H1 (cell line): ENCODE measurements around the gene AURKAIP1.

Source experiments
- CREB1 ChIP-seq: IDR thresholded peaks from 2 replicates; pipeline ENCODE4 v1.6.1; 2012; ENCODE audit warnings: inconsistent platforms
- CTCF ChIP-seq, 3 experiments: IDR thresholded peaks; 1 replicate in 2 of 3; 2 replicates in 1 of 3; pipeline versions ENCODE4 v1.5.1 to v1.6.1; 2011; ENCODE audit warnings: low read length in 3 of 3, mild to moderate bottlenecking in 3 of 3, inconsistent platforms in 2 of 3, low read depth in 1 of 3, moderate library complexity in 1 of 3; ENCODE audit not compliant: insufficient read depth in 1 of 3; ENCODE audit errors: control extremely low read depth in 1 of 3
- EGR1 ChIP-seq: IDR thresholded peaks from 2 replicates; pipeline ENCODE4 v1.6.1; 2011; ENCODE audit warnings: low read depth, low read length, borderline replicate concordance
- MAFK ChIP-seq: IDR thresholded peaks from 2 replicates; pipeline ENCODE4 v1.6.1; 2012; ENCODE audit warnings: low read depth, mild to moderate bottlenecking, improper control_type of control experiment, low read length
- MAX ChIP-seq: IDR thresholded peaks from 2 replicates; pipeline ENCODE4 v1.6.1; 2012; ENCODE audit warnings: inconsistent platforms
- NRF1 ChIP-seq: IDR thresholded peaks from 2 replicates; pipeline ENCODE4 v1.6.1; 2011; ENCODE audit warnings: mild to moderate bottlenecking, low read depth, low read length, improper control_type of control experiment
- POLR2AphosphoS5 ChIP-seq: IDR thresholded peaks from 2 replicates; pipeline ENCODE4 v1.6.1; 2011; ENCODE audit warnings: low read depth, low read length
- SIX5 ChIP-seq: IDR thresholded peaks from 2 replicates; pipeline ENCODE4 v1.6.1; 2011; ENCODE audit warnings: mild to moderate bottlenecking, low read depth, low read length

- peak in 1 of 3 experiments; percentile 20; a peak in 1 of 4 replicates for TF ChIP-seq CTCF (IDR thresholded peaks at IDR 0.05; ENCODE audit: control extremely low read depth in 1 of 3, insufficient read depth in 1 of 3, low read depth in 1 of 3, low read length in 3 of 3)
- no peak for TF ChIP-seq MAX
- TF ChIP-seq NRF1 = no peak
- TF ChIP-seq POLR2AphosphoS5 = no peak
- TF ChIP-seq EGR1 = no peak
- no peak for TF ChIP-seq SIX5
- no peak for TF ChIP-seq CREB1
- no peak for TF ChIP-seq MAFK
These were observed 13.0 kb downstream of the AURKAIP1 start for GRCh38 chr1:1361982-1362423.
